Measurements from ENCODE around the gene EFR3B. TPM values are rescaled to one million over a fixed set of nuclear protein-coding genes. Genes with fewer than 3 reads are reported as not detected.
"Not testable (repeated sequence)": the region's sequence is repeated elsewhere in the genome, so short reads cannot be mapped to it uniquely, and the experiment has no call there.

Gene EFR3B
- total and polyA plus RNA-seq, 2 experiments from 2014 or later, result 9.0 to 10.0 TPM

GRCh38 chr2:25161055-25161781 lies 119.3 kb downstream of the EFR3B start:
- TF ChIP-seq, protein P1, sequence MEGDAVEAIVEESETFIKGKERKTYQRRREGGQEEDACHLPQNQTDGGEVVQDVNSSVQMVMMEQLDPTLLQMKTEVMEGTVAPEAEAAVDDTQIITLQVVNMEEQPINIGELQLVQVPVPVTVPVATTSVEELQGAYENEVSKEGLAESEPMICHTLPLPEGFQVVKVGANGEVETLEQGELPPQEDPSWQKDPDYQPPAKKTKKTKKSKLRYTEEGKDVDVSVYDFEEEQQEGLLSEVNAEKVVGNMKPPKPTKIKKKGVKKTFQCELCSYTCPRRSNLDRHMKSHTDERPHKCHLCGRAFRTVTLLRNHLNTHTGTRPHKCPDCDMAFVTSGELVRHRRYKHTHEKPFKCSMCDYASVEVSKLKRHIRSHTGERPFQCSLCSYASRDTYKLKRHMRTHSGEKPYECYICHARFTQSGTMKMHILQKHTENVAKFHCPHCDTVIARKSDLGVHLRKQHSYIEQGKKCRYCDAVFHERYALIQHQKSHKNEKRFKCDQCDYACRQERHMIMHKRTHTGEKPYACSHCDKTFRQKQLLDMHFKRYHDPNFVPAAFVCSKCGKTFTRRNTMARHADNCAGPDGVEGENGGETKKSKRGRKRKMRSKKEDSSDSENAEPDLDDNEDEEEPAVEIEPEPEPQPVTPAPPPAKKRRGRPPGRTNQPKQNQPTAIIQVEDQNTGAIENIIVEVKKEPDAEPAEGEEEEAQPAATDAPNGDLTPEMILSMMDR (IDR thresholded peaks at IDR 0.05; ENCODE audit: low read depth, low read length), result no peak
- Histone ChIP-seq H3K4me3 (no peak overlapping the region), H3K27ac (no peak overlapping the region), H3K4me1 (ENCODE audit: low read depth) (peaks cover 5% of the 10 kb centered on the region), H3K36me3 (no peaks in the 10 kb centered on the region), H3K27me3 (peaks cover 11% of the 10 kb centered on the region), H3K9me3 (ENCODE audit: low read depth) (no peaks in the 10 kb centered on the region)
- DNase-seq (ENCODE audit: low read depth in 1 of 2, low spot score in 1 of 2), result peak in 1 of 2 donors; percentile 83

GRCh38 chr2:25162061-25162460 lies 120.2 kb downstream of the EFR3B start:
- H3K9me3 ChIP-seq (ENCODE audit: low read depth); H3K27ac ChIP-seq; H3K4me3 ChIP-seq; DNase-seq (ENCODE audit: low read depth in 1 of 2, low spot score in 1 of 2); H3K36me3 ChIP-seq; H3K4me1 ChIP-seq (ENCODE audit: low read depth): not testable (repeated sequence)
- H3K27me3 ChIP-seq, result peaks cover 19% of the 10 kb centered on the region

- TF ChIP-seq, protein P1 (IDR thresholded peaks at IDR 0.05; ENCODE audit: low read depth, low read length), result no peak
- Histone ChIP-seq H3K27me3 (peaks cover 44% of the 10 kb centered on the region), H3K4me1 (ENCODE audit: low read depth) (peaks cover 5% of the 10 kb centered on the region), H3K27ac (no peak overlapping the region), H3K9me3 (ENCODE audit: low read depth) (no peaks in the 10 kb centered on the region), H3K4me3 (no peak overlapping the region), H3K36me3 (no peaks in the 10 kb centered on the region)
- peak in 1 of 2 donors; percentile 6 for DNase-seq (ENCODE audit: low read depth in 1 of 2, low spot score in 1 of 2)
Observed at GRCh38 chr2:25164561-25164960, 122.7 kb downstream of the EFR3B start.

DNA sequence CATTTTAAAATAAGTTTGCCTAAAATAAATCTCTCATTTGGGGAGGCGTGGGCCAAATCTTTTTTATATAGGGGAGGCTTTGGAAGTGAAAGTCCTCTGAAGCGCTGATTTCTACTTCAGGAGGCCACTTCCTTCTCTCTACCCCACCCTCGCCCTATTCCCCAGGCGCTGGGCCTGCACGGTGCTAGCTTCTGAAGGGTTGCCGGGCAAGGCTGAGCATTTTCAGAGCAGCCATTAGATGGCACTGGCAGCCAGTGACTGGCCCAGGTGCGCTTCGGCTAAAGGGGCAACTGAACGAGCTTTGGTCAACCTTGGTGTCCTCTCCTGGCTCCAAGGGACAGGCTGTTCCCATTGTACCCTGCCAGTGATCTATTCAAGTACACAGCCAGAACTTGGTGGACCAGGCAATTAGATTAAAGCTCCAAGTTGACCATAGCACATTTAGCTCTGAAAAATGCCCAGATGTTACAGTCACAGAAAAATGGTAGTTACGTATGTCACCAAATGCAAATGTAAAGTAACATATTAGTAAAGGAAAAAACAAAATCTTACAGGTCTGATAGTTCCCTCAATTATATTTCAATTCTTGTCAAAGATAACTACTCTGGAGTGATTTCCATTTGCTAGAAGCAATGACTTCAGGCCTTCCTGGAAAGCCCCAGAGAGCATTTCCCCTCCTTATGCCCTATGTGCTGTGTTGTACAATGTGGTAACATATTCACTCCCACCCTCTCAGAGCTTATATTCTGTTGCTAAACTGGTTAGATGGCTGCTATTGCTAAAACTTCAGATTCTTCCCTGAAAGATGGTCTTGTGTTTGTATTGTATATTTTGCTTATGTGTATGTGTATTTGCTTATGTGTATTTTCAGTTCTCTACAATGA lies 124.4 kb downstream of the EFR3B start:
- no peak overlapping the region for H3K27ac ChIP-seq
- H3K4me1 ChIP-seq (ENCODE audit: low read depth), result no peaks in the 10 kb centered on the region
- no peak overlapping the region for H3K4me3 ChIP-seq
- H3K36me3 ChIP-seq, result no peaks in the 10 kb centered on the region
- H3K27me3 ChIP-seq, result peaks cover 61% of the 10 kb centered on the region
- TF ChIP-seq, protein P1 (IDR thresholded peaks at IDR 0.05; ENCODE audit: low read depth, low read length), result no peak
- DNase-seq (ENCODE audit: low read depth in 1 of 2, low spot score in 1 of 2), result peak; percentile 5 to 13
- H3K9me3 ChIP-seq (ENCODE audit: low read depth), result no peaks in the 10 kb centered on the region

DNA sequence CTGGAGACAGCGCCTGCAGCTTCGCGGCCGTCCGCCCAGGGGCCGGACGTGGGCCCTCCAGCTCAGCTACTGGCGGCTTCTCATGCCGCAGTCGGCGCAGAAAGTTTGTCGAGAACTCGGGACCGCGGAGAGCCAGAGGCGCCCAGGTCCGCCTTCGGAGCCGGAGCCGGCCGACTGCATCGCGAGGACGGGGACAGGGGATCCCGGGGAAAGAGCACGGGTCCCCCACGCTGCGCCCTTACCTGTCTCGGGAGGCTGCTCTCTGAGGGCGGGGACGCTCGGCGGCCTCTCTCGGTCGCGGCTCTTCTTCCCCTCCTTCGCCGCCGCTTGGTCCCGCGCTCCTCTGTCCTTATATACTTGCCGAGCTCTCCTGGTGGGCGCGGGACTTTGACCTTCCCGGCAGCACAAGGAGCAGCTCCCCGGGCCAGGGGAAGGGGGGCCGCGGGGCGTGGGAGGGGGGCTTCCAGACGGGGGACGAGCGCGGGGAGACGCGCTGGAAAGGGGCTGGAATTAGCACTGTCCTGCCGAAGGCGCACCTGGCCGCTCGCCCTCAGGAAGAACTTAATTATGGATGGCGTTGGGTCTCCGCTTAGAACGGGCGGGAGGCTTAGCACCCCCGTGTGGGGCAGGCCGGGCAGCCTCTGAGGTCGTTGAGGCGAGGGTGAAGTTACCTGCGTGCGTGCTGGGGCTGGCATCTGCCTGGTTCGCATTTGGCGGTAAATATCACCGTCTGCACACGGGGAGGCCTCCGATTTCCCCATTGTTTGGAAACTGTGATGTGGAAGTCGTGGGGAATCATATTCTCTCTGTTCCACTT lies 126.6 kb downstream of the EFR3B start, which contains the start of gene POMC:
POMC (minus strand) TSS at position 325 of the 817 bp plus-strand sequence. CDS start 3,808 bp downstream, outside the sequence.
- TF ChIP-seq, protein P1 (IDR thresholded peaks at IDR 0.05; ENCODE audit: low read depth, low read length), result no peak

More for the DNA sequence above, 126.6 kb downstream of the EFR3B start, which contains the start of gene POMC:
- Histone ChIP-seq H3K4me3 (peak within 1 kb of the TSS; percentile 36), H3K4me1 (ENCODE audit: low read depth) (no peaks in the 10 kb centered on the region), H3K36me3 (no peaks in the 10 kb centered on the region), H3K27ac (no peak within 1 kb of the TSS), H3K27me3 (peaks cover 74% of the 10 kb centered on the region), H3K9me3 (ENCODE audit: low read depth) (no peaks in the 10 kb centered on the region)
- DNase-seq (ENCODE audit: low read depth in 1 of 2, low spot score in 1 of 2), result peak; percentile 44 to 73

All from cardiac muscle cell (in vitro differentiated cells and primary cell).